ENCODE data around the gene ZC3H4.
"Not testable (repeated sequence)": the region's sequence is repeated elsewhere in the genome, so short reads cannot be mapped to it uniquely, and the experiment has no call there.

ZC3H4 gene

GRCh38 chr19:47112997-47113849, at the start of gene ZC3H4:
Gene ZC3H4 (minus strand): TSS chr19:47113776. CDS start chr19:47112584, 1,192 bp downstream.
- DNase-seq (ENCODE audit: low spot score): peak; percentile 97

DNA sequence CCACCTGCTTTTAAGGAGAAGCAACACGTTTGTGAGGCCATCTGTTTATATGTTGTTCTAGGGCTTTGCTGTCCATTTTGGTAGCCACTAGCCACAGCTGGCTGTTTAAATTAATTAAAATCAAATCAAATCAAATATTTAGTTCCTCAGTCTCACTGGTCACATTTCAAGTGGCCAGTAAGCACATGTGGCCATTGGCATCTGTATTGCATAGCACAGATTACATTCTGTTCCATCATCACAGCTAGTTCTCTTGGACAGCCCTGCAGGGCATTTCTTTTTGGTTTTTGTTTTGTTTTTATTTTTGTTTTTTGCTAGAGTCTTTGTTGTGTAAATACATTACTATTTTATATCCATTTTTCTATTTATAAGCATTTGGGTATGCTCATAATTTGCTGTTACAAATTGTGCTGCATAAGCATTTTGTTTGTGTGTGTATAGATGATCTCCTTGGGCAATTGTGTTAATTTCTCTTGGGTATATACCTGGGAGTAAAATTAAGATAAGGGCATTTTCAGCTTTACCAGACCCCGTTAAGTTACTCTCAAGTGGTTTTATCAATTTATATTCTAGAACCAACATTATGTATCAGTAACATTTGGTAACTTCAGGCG, 48.4 kb upstream of the ZC3H4 start:
- DNase-seq (ENCODE audit: low spot score): peak; percentile 71

DNA sequence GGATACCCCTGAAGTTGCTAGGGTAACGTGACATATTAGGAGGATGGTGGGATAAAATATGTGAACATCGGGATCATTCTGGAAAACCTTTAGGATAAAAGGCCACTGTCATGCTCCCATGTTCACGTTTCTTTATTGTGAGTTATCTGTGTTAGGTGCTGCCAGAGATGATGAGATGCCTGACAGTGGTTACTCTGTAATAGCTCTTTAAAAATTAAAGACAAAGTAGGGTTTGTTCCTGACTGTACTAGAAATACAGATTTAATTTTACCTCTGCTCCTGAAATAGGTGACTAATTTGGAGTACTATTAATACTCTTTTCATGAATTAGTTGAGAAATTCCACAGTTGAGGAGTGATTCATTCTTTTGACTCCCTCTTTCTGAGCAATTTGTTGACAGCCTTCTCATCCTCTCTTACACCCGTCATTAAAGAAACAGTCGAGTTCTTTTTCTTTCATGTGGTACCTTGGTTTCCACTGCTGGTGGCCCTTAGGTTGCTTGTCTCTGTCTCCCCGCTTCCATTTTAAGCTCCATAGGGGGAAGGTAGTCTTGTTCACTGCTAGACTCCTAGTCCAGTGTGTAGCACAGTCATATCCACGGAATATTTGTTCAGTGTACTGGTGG, 45.4 kb upstream of the ZC3H4 start:
- no peak for DNase-seq (ENCODE audit: low spot score)

GRCh38 chr19:47158367-47158791, 44.8 kb upstream of the ZC3H4 start:
- no peak for DNase-seq (ENCODE audit: low spot score)

GRCh38 chr19:47157431-47158321, 44.1 kb upstream of the ZC3H4 start:
- DNase-seq (ENCODE audit: low spot score): peak; percentile 55

- no peak for DNase-seq (ENCODE audit: low spot score)
Observed at GRCh38 chr19:47156861-47157430, 43.4 kb upstream of the ZC3H4 start.

DNA sequence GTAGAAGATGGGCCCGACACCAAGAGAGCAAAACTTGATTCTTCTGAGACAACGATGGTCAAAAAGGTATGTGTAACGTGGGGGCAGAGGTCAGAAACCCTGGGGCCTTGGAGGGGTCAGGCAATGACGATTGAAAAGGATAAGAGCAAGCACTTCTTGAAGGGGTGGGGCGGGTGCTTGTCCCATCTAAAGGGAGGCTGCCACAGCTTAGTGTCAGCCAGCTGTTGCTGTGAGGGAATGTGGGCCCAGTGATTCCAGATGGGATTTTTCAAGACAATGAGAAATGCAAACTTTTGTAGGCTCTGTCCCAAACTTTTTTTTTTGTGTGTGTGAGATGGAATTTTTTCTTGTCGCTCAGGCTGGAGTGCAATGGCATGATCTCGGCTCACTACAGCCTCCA, 41.6 kb upstream of the ZC3H4 start:
- no peak for DNase-seq (ENCODE audit: low spot score)

DNA sequence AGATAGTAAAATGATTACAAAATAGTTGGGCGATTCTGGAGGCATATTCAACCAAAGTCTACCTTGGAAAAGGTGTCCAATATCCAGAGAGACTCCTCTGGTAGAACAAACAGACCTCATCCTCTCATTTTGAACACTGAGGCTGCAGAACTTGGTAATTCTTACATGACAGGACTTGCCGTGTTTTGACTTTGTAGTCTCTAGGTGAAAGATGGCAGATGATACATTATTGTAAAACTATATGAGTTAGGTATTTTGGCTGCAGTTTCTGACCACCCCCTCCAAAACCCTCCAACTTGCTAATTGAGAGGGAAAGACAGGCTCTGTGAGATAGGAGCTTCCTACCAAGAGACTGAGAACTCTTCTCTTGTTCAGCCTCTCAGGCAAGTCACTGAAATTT, 39.7 kb upstream of the ZC3H4 start:
- DNase-seq (ENCODE audit: low spot score): no peak

DNA sequence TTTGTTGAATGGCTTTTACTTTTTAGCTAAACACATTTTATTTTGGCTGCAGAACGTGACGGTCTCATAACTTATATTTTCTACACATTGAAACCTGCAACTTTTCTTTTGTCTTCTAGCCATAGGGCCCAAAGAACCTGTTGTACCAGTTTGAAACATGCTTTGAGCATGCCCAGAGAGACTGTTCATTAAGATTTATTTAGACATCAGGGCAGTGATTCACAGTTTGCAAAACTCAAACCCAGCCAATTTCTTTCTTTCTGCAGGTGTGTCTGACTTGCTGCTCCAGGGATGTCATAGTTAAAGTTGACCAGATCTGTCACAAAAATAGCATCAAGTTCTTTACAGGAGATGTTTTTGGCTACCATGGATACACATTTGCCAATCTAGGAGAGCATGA, 39.1 kb upstream of the ZC3H4 start:
- no peak for DNase-seq (ENCODE audit: low spot score)

- no peak for DNase-seq (ENCODE audit: low spot score)
Observed at GRCh38 chr19:47152205-47152604, 38.6 kb upstream of the ZC3H4 start.

GRCh38 chr19:47151627-47152026, 38.1 kb upstream of the ZC3H4 start:
- DNase-seq (ENCODE audit: low spot score): no peak

DNA sequence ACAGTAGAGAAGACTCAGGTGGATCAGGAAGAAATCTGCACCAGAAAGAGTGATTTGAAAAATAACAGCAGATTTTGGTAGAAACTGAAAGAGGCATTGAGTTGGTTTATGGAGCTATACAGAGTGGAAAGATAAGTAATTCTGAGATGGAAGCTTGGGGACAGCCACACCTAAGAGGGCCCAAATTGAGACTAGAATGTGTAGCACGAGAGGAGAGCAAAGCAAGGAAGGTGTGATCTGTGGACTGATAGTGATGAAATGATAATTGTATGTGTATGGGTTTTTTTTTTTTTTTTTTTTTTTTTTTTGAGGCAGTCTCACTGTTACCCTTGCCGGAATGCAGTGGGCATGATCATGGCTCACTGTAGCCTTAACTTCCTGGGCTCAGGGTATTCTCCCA, 33.3 kb upstream of the ZC3H4 start:
- DNase-seq (ENCODE audit: low spot score): no peak

DNA sequence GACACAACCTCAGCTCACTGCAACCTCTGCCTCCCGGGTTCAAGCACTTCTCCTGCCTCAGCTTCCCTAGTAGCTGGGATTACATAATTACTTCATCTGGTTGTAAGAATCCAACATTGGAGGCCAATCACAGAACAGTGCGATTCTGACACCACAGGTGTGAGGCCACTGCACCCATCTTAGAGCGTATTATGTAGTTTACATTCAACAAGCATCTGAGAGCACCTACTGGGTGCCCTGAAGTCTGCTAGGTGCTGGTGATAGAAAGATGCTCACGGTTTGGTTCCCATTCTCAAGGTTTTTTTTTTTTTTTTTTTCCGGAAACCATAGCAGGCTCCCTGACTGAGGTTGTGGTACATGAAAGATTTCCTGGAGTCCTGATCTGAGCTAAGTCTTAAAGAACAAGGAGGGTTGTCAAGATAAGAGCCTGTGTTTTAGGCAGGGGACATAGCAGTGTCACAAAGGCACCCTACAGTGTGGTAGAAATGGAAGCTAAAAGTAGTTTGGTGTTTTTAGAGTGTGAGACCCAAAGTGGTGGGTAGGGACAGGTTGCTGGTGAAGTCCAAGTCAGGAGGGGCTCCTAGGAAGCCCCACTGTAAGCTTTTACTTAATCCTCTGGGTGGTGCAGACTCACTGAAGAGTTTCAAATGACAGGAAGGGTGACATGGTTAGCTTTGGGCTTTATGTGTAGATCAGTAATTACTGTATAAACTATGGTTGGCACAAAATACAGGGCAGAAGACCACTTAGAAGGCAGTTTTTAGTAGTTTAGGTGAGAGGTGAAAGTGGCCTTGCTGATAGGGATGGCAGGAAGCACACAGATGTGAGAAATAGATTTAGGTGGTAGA, 32.3 kb upstream of the ZC3H4 start:
- DNase-seq (ENCODE audit: low spot score): no peak

DNA sequence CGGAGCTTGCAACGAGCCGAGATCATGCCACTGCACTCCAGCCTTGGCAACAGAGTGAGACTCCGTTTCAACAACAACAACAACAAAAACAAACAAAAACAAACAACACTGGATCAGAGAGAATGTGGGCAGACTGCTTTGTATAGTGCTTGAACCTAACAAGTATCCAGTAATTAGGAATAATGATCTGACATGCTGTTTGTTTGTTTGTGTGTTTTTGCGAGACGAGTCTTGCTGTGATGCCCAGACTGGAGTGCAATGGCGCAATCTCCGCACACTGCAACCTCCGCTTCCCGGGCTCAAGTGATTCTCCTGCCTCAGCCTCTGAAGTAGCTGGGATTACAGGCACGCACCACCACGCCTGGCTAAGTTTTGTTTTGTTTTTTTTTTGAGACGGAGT, 31.1 kb upstream of the ZC3H4 start:
- DNase-seq (ENCODE audit: low spot score): no peak

- no peak for DNase-seq (ENCODE audit: low spot score)
Observed at GRCh38 chr19:47143322-47144073, 29.9 kb upstream of the ZC3H4 start.

- DNase-seq (ENCODE audit: low spot score): no peak
Observed at GRCh38 chr19:47142779-47143178, 29.2 kb upstream of the ZC3H4 start.

DNA sequence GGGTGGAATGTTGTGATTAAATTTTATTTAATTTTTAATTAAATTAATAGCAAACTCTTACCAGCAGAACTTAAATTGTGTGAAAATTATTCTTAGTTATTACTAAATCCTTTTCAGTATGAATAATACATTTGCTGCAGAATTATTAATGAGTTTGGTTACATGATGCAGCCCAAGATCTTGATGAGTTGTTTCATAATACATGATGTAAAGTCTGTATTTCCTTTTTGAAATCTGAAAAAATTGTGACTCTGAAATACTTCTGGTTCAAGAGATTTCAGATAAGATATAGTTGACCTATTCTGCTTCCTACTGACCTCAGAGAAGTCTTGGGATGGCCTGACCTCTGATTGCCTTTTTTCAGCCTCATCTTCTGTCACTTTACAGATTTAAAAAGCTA, 28.1 kb upstream of the ZC3H4 start:
- DNase-seq (ENCODE audit: low spot score): no peak

DNA sequence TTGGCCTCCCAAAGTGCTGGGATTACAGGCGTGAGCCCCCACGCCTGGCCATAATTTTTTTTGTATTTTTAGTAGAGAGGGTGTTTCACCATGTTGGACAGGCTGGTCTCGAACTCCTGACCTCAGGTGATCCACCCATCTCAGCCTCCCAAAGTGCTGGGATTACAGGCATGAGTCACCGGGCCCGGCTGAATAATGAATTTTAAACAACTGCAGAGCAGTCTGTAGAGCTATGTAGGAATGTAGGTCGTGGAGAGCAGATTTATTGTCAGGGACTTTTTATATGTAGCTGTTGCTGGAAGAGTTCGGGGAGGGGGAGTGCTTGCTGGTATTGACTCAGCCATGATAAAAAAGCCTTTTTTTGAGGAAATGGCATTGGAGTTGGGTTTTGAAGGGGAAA, 27.7 kb upstream of the ZC3H4 start:
- DNase-seq (ENCODE audit: low spot score): not testable (repeated sequence)

DNA sequence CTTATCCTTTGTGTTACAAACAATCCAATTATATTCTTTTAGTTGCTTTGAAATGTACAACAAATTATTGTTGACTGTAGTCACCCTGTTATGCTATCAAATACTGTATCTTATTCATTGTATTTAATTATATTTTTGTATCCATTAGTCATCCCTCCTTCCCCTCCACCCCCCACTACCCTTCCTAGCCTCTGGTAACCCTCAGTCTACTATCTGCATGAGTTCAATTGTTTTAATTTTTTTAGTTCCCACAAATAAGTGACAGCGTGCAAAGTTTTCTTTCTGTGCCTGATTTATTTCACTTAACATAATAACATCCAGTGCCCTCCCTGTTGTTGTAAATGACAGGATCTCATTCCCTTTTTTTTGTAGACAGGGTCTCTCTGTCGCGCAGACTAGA, 21.6 kb upstream of the ZC3H4 start:
- DNase-seq (ENCODE audit: low spot score): no peak

DNA sequence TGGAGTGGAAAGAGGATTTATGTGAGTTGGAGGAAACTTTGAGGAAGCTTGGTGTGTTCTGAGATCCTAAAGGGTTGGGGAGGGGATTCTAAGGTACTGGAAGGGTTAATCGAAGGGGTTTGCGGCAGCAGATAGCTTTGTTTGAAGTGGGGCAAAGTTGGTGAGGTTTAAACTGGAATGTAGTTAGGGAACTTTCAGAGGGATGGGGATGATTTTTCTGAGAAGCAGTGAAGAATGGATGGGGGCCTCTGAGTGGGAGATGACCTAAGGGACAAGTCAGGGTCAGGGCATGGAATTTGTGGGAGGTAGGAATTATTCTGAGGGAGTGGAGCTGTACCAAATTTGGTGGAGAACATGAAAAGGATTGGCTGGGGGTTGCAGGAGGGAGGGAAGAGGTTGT, 21.0 kb upstream of the ZC3H4 start:
- DNase-seq (ENCODE audit: low spot score): no peak

Data from AG08395 (cell line).